ENCODE measurements around the gene SYNE2.

The SYNE2 gene

GRCh38 chr14:63992858-63993257 lies 140.1 kb downstream of the SYNE2 start:
- no peaks in the 10 kb centered on the region for H3K9me3 ChIP-seq (ENCODE audit: severe bottlenecking)
- H3K4me3 ChIP-seq (ENCODE audit: severe bottlenecking), result no peak overlapping the region
- H3K27me3 ChIP-seq (ENCODE audit: insufficient read depth, poor library complexity, severe bottlenecking), result no peaks in the 10 kb centered on the region
- DNase-seq (ENCODE audit: low spot score), result no peak
- peak; percentile 63 for ATAC-seq (ENCODE audit: low read depth)
- peaks cover 32% of the 10 kb centered on the region for H3K36me3 ChIP-seq (ENCODE audit: low read depth)
- H3K27ac ChIP-seq (ENCODE audit: poor library complexity, severe bottlenecking), result no peak overlapping the region
- no peak for TF ChIP-seq CTCF (IDR thresholded peaks at IDR 0.05; ENCODE audit: poor library complexity, severe bottlenecking)
- H3K4me1 ChIP-seq (ENCODE audit: insufficient read depth, poor library complexity, severe bottlenecking), result peaks cover 10% of the 10 kb centered on the region

GRCh38 chr14:63993992-63994391 lies 141.2 kb downstream of the SYNE2 start:
- Histone ChIP-seq H3K4me1 (ENCODE audit: insufficient read depth, poor library complexity, severe bottlenecking) (peaks cover 10% of the 10 kb centered on the region), H3K36me3 (ENCODE audit: low read depth) (peaks cover 44% of the 10 kb centered on the region), H3K9me3 (ENCODE audit: severe bottlenecking) (no peaks in the 10 kb centered on the region), H3K27me3 (ENCODE audit: insufficient read depth, poor library complexity, severe bottlenecking) (no peaks in the 10 kb centered on the region), H3K27ac (ENCODE audit: poor library complexity, severe bottlenecking) (no peak overlapping the region), H3K4me3 (ENCODE audit: severe bottlenecking) (no peak overlapping the region)
- DNase-seq (ENCODE audit: low spot score) (no peak), ATAC-seq (ENCODE audit: low read depth) (0 out of 3 replicates have a peak, but pooled peaks have one; percentile 29)
- peak; percentile 61 for TF ChIP-seq CTCF (IDR thresholded peaks at IDR 0.05; ENCODE audit: poor library complexity, severe bottlenecking)

- peaks cover 10% of the 10 kb centered on the region for H3K4me1 ChIP-seq (ENCODE audit: insufficient read depth, poor library complexity, severe bottlenecking)
- DNase-seq (ENCODE audit: low spot score) (no peak), ATAC-seq (ENCODE audit: low read depth) (no peak)
- H3K36me3 ChIP-seq (ENCODE audit: low read depth), result peaks cover 54% of the 10 kb centered on the region
- H3K4me3 ChIP-seq (ENCODE audit: severe bottlenecking), result no peak overlapping the region
- TF ChIP-seq CTCF (IDR thresholded peaks at IDR 0.05; ENCODE audit: poor library complexity, severe bottlenecking), result no peak
- no peaks in the 10 kb centered on the region for H3K9me3 ChIP-seq (ENCODE audit: severe bottlenecking)
- no peaks in the 10 kb centered on the region for H3K27me3 ChIP-seq (ENCODE audit: insufficient read depth, poor library complexity, severe bottlenecking)
- no peak overlapping the region for H3K27ac ChIP-seq (ENCODE audit: poor library complexity, severe bottlenecking)
Observed at GRCh38 chr14:63995285-63995684, 142.5 kb downstream of the SYNE2 start.

GRCh38 chr14:63996016-63996415 lies 143.2 kb downstream of the SYNE2 start:
- H3K27me3 ChIP-seq (ENCODE audit: insufficient read depth, poor library complexity, severe bottlenecking), result no peaks in the 10 kb centered on the region
- DNase-seq (ENCODE audit: low spot score) (no peak), ATAC-seq (ENCODE audit: low read depth) (no peak)
- H3K4me3 ChIP-seq (ENCODE audit: severe bottlenecking), result no peak overlapping the region
- TF ChIP-seq CTCF (IDR thresholded peaks at IDR 0.05; ENCODE audit: poor library complexity, severe bottlenecking), result no peak
- H3K9me3 ChIP-seq (ENCODE audit: severe bottlenecking), result no peaks in the 10 kb centered on the region
- peaks cover 58% of the 10 kb centered on the region for H3K36me3 ChIP-seq (ENCODE audit: low read depth)
- H3K27ac ChIP-seq (ENCODE audit: poor library complexity, severe bottlenecking), result no peak overlapping the region
- peaks cover 10% of the 10 kb centered on the region for H3K4me1 ChIP-seq (ENCODE audit: insufficient read depth, poor library complexity, severe bottlenecking)

- Histone ChIP-seq H3K27me3 (ENCODE audit: insufficient read depth, poor library complexity, severe bottlenecking) (no peaks in the 10 kb centered on the region), H3K36me3 (ENCODE audit: low read depth) (peaks cover 60% of the 10 kb centered on the region), H3K9me3 (ENCODE audit: severe bottlenecking) (no peaks in the 10 kb centered on the region), H3K4me3 (ENCODE audit: severe bottlenecking) (no peak overlapping the region), H3K27ac (ENCODE audit: poor library complexity, severe bottlenecking) (no peak overlapping the region), H3K4me1 (ENCODE audit: insufficient read depth, poor library complexity, severe bottlenecking) (peaks cover 10% of the 10 kb centered on the region)
- TF ChIP-seq CTCF (IDR thresholded peaks at IDR 0.05; ENCODE audit: poor library complexity, severe bottlenecking), result no peak
- no peak for DNase-seq (ENCODE audit: low spot score)
- peak; percentile 66; the same call in 1 of the 3 replicates for ATAC-seq (ENCODE audit: low read depth)
Observed at GRCh38 chr14:63996625-63997220, 143.9 kb downstream of the SYNE2 start.
